Stimulated activated CD8-positive, alpha-beta memory T cell treated with anti-CD3 and anti-CD28 coated beads, Interleukin-7, amount 100 ng/mL, for 48 hours (primary cell): ENCODE measurements around the gene PPP2R5A.

Experiments
- DNase-seq, 2 donors: peaks; one replicate each; pipeline ENCODE4 v3.0.0-alpha.2; 2020; ENCODE audit warnings: low read depth in 1 of 2; ENCODE audit errors: extremely low read depth in 1 of 2

Gene PPP2R5A

DNA sequence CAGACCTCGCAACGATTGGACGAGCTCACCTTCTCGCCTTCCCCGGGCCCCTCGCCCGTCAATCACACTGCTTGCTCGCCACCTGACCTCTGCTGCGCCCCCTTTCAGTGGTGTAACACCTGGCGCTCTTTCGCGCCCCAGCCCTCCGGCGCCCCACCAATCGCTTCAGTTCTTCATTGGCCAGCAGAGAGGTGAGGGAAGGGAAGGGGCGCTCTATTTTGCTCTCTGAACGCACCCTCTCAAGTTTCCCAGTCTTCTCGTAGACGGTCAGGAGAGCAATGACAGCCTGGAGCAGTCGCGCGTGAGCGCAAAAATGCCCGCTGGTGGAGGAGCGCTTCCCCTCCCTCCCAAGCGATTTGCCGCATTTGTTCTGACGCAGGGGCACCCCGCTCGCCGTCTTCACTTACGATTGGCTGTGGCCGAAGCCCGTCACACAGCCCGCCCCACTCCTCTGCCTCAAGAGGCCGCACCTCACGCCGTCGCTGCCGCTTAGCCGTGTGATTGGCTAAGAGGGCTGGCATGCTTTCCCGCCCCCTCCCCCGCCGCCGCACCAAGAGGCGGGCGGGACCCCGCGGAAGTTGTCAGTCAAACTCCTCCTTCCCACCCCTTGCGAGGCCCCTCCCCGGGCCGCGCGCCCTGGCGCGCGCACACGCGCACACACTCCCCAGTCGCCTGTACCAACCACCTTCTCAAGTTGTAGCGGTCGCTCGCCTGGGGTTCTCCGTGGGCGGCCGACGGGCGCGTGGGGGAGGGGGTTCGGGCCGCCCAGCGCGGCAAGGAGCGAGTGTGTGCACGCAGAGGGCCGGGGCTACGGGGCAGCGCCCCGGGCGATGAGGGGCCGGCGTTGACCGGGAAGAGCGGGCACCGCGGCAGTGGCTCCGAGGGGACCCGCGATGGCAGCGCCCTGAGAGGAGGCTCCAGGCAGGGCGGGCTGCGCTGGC, at the start of gene PPP2R5A:
Gene PPP2R5A, plus strand, starts transcription at position 667 of the 941 bp plus-strand sequence. CDS start 701 bp downstream, outside the sequence.
- peak; percentile 97 to 98 for DNase-seq

DNA sequence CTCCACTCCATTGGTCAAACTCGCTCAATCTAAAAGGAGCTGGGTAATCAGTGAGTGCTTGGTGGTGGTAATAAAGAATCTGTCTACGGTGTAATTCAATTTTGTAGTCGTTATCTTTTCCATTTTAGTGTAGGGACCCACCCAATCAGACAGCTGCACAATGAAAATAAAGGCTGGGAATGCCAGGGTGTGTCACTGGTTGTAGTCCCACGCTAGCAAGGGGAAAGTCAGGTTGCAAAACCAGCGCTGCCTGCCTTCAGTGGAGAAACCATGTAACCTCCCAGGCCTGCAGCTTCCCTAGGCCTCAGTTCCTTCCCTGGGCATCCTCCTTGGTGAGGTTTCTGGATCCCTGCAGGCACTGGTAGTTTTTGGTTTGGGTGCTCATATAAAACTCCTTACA, 49.4 kb upstream of the PPP2R5A start:
- DNase-seq: no peak

DNA sequence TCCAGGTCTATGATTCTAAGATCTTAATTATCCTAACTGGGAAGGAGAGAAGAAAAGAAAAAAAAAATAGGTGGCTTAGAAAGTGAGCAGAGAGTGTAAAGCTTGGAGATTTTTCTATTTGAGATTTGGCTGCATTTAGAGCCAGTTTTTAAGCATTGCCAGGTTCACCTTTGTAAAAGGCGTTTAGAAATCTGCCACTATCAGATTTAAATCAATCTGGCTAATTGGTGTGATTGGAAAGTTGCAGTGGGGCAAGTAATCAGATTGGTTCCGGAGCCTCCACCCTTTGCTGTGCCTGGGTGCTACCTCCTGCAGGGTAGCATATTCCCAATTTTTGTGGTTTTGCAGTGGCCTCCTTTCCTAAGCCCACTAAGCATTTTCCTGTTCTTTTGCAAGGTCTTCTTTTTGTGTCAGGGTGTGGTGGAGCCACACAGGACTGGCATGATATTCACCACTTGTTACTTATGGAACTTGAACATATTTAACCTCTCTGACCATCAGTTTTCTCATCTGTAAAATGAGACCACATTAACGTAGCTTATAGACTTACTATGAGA, 48.5 kb upstream of the PPP2R5A start:
- no peak for DNase-seq

DNA sequence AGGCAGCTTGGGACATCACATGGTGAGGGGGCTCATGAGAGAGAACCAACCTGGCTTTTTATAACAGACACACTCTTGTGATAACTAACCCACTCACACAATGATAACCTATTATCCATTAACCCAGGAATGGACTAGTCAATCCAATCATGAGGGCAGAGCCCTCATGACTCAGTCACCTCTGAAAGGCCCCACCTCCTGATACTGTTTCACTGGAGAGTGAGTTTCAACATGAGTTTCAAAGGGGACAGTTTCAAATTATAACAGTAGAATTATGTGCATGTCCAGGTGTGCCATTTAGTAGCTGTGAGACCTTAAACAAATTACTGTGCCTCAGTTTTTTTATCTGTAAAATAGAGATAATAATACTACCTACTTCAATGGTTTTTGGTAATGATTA, 47.6 kb upstream of the PPP2R5A start:
- no peak for DNase-seq

DNA sequence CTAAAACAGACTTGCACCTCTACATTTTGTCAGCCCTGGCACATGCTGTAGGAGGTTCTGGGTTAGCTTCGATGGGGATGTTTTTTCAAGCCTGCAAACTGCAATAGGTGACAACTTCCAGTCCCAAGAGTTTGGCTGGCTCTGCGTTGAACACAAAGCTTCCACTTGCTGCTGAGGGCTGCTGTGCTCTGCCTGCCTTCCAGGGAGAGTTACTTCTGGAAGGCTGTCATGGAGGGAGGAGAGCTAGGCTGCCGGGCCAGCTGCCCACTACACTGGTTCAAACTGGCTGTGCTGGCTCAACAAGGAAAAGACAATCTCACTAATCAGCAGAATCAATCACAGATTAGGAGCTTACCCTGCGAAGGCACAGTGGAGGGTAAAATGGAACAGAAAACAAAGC, 46.7 kb upstream of the PPP2R5A start:
- DNase-seq: no peak

DNA sequence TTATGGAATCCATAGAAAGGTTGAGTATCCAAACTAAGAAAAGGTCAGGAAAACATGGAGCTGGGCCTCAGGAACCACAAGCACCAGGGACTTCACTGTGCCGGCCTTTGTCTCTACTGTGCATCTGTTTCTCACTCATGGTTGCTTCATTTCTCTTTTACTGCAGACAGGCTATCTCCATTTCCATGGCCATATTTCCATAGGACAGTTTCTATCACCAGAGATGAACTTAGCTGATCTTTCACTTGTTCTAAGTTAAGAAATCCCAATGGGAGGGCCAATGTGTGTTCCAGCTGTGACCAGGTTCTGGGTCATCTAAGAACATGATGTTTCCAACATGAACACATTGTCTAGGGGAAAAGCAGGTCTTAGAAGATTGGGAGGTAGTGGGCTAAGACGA, 43.7 kb upstream of the PPP2R5A start:
- no peak for DNase-seq

DNA sequence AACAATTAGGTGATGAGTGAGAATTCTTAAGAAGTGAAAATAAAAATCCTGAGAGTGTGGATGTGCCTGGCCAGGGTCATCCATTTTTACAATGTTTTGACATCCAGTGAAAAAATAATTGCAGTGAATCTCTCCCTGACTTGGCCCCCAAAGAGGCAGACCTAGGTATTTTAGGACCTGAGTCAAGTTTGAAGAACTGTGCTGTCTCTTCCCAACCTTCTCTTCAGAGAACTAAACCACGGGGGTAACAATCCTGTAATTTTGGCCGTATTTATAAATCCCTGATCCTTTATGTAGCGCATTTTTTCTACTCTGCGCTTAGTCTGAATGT, 43.3 kb upstream of the PPP2R5A start:
- DNase-seq: no peak

DNA sequence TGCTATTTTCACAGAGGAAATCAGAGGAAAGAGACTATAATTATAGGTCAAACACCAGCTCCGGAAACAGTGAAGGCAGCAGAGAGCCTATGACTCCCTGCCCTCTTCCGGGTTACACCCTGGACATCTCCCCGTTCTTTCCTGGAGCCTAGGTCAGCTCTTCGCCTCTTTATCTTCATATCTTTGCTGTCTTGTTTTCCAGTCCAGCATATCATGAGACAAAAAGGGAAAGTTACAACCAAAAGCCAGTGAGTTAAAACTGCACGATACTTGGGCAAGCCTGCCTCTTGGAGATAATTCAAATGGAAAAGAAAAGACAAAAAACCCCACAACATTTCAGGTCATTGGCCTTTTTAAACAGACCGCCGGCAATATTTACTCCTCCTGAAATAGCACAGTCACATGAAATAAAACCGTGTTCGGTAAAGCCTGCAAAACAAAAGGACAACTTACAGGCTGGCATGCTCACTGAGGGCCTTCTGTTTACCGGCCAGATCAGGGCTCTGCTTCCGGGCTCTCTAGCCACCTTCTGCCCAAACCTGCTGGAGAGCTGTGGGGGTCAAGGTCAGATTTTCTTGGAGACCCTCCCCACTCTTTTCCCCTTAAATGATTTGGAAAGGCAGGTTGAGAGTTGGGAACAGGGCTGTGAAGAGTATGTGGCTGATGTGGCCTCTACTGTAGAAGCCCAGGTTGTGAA, 42.8 kb upstream of the PPP2R5A start:
- DNase-seq: no peak

DNA sequence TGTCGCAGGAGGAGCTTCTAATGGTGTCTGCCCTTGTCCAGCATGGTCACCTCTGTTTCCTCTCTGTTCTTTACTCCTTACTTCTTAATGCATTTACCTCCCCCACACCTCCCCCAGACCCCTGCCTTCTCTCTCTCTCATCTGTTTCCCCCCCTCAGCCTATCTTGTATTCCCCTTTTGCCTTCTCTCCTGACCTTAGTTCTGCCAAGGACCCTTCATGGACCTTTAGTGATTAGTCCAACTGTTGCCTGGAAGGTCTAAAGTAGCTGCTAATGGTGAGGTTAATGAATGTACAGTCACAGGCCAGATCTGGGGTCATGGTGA, 42.3 kb upstream of the PPP2R5A start:
- DNase-seq: no peak

DNA sequence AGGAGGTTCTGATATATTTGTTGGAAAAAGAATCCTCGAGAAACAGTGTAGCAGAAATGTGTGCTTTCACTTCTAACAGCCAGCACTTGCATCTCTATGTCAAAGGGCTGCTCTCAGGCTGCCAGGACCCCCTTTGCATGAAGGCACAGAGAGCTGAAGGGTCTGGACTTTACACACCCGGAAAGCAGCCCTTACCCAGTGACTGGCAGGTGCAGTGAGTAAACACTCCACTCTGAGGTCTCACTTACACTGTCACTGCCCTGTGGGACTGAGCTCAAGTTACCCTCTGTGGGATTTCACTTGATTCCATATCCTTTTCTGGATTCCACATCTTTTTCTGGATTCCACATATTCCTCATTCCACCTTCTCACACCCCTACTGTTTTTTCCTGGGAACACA, 40.8 kb upstream of the PPP2R5A start:
- DNase-seq: no peak

DNA sequence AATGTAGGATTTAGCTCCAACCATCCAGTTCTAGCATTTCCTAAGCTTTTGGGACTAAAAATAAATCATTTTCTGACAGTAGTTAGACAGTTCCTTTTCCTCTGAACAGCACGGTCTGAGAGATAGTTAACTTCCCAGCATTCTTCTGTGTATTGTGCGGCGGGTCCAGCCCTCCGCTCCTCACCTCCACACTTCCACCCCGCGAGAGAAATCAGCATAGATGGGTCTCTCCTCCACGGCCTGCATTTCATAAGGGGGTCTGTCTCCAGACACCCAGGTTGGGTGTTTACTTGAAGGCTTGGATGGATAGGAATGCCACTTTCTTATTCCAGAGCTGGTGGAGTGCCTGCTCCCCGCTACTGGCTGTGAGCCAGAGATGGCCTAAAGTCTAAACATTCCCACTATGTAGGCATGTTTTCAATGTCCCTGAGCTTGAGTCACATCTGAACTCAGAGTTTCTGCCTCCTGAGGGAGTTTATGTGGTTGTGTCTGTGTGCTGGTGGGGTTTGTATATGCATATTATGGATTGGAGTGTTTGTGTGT, 38.0 kb upstream of the PPP2R5A start:
- no peak for DNase-seq

DNA sequence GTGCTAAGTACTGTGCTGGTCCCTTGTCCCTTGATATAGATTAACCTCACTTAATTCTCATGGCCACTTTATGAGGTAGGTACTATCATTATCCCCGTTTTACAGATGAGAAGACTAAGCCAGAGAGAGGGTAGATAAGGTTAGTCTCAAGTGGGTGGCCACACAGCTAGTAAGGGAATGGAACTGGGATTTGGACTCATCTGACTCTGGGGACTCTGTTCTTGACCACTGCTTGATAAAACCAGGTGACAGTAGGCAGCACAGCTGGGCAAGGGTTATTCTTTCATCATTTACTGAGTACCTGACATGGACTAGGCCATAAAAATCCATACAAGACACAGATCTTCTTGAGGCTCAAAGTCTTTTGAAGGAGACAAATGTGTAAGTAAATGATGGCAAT, 37.2 kb upstream of the PPP2R5A start:
- DNase-seq: no peak

DNA sequence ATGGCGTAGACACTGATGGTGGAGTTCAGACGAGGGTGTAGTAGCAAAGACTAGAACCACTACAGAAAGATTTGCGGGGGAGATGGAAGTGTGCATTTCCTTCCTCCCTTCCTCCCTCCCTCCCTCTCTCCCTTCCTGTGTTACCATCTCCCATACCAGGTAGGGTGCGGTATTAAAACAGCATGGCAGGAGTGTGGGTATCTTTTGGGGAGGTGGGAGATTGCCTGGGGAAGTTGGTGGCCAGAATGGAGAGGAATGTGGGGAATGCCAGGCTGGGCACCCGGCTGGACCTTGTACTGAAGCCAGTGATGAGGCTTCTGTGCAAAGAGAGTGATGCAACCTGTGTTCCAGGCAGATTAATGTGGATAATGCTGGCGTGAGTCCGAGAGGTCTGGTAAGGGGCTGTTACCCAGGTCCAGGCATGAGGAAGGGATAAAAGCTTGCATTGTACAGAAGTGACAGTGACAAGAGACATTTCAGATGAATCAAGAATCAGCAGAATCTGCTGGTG, 30.3 kb upstream of the PPP2R5A start:
- DNase-seq: no peak

DNA sequence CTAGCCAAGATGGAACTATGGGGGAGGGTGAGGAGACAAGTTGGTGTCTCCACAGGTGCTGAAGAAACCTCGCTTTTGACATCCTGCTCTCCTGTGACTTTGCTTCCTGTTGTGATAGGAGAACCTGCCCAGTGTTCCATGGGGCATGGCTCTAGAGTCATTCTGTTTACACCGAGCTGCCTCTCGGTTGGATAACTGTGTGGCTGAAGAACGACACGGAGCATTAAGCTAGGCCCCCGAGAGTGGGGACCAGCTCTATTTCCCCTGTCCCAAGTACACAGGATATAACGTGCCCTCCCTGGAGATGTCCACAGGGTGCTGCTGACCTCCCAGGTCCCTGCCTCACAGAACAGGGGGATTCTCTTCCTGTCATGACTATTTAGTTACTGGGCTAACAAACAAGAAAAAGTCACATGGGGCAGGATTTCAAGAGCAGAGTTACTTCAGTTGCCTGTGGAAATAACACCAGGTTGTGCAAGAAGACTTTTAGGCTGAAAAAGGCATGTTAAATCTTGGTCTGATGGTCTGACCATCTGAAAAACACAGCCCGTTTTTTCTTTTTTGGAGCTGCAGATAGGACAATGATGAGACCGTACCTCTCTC, 29.4 kb upstream of the PPP2R5A start:
- DNase-seq: no peak

DNA sequence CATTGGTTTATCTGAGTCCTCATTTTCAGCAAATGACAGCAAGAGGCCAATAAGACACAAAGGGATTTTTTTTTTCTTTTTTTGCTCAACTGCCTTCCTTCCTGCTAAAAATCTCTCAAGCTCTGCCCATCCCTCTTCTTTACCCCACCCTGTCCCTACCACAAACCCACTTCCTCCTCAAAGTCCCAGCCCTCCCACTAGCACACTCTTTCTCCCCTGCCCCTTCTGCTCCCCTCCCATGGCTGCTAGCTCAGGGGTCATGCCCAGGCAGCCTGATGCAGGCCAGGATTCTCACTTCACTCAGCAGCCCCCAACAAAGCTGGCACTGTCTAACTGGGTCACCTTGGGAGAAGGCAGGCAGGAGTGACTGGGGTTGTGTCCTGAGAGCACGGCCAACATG, 28.8 kb upstream of the PPP2R5A start:
- DNase-seq: no peak

DNA sequence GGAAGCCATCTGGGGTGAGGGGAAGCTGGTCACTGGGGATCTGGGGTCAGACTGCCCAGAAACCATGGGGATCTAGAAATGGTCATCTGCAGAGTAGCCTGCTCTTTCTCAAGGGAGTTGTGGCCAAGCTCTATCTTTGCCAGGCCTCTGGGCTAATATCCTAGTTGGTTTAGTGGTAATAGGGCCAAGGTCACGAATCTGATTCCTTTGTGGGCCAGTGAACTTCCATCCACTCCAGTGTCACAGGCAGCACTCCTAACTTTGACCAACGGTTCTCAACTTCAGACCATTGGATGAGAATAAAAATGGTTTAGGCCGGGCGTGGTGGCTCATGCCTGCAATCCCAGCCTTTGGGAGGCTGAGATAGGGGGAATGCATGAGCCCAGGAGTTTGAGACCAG, 28.1 kb upstream of the PPP2R5A start:
- no peak for DNase-seq

DNA sequence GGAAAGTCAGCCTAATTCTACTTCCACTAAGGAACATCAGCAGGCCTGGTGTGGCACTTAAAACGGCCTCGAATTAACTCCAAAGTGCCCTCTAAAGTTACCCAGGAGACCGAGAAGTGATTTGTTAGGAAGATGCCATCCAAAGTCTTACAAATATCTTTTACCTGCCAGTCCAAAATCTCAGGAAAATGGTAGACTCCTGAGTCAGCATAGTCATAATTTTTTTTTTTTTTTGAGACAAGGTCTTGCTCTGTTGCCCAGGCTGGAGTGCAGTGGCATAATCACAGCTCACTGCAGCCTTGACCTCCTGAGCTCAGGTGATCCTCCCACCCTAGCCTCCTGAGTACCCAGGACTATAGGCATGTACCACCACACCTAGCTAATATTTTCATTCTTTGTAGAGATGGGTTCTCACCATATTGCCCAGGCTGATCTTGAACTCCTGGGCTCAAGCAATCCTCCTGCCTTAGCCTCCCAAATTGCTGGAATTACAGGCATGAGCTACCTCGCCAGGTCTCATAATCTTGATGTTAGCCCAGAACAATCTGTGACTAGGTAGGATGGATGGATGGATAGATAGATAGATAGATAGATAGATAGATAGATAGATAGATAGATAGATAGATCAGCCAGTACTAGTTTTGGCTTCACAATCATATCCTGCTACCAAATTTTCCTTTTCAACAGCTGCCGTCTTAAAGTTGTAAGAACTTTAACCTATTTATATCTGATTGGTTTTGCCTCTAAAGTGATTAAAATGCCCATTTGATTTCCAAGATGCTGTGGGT, 25.3 kb upstream of the PPP2R5A start:
- DNase-seq: no peak

DNA sequence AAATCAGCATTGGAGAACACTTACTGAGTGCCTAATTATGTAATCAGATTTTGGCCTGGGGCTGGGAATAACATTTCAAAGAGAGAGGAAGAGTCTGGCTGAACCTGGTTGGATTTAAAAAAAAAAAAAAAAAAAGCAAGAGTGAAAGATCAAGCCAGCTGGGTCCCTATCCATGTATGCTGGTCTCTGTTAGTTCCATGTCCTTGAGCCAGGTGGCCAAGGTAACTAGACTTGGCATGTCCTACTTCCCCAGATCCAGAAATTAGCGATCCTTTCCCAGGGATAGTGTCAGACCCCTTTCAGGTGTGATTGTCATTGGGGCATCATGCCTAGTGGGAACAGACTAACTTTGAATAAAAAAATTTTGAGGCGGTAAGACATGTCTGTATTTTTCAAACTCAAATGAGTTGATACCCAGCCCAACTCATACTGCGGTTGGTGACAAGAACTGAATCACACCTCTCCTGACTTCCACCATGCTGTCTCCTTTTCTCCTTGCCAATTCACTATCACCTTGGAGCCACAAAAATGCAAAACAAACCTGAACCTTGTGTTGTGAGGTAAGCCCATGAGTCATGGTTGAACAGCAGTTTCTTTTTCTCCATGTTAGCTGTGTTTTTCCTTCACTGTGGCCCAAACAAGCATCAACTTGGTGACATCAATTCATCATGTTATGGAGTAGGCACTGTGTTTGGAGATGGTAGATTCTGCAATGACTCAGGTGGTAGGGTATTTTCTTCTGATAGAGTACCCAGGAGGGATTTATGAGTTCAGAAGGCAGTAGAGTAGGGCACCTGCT, 24.5 kb upstream of the PPP2R5A start:
- no peak for DNase-seq

DNA sequence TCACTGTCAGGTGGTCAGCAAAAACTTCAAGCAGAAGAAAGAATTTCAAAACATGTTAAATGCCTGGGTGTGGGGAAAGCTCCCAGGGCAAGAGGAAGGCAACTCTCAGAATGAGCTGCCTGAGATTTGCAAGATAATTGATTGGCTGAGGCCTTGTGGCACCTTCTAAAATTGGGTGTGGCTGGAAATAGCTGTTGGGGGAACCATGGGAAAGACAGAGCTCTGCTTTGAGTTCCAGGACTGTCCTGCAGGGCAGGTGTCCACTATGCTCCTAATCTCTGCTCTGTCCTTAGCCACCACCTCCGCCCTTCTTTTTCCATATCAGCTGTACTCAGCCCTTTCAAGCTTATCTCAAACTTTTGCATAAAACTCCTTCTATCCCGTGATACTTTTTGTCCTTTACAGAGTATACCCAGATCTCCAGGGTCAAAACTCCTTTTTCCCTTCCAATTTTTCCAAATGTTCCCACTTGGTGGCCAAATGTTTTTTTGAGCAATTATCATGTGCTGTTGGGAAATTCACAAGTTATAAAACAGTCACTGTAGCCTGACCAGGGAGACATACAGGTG, 23.8 kb upstream of the PPP2R5A start:
- no peak for DNase-seq
